IMR-90 (cell line): ENCODE data around the gene NOS1AP.

Experiments used
- CEBPB ChIP-seq: IDR thresholded peaks from 2 replicates; pipeline ENCODE4 v1.6.1; 2012; ENCODE audit warnings: low read depth, low read length, improper control_type of control experiment
- MXI1 ChIP-seq: IDR thresholded peaks from 2 replicates; pipeline ENCODE4 v1.6.1; 2012; ENCODE audit warnings: low read depth, mild to moderate bottlenecking, low read length, moderate library complexity, borderline replicate concordance
- NFE2L2 ChIP-seq: fragments of 150-350 bp; IDR thresholded peaks from 2 replicates; pipeline ENCODE4 v1.6.1; 2016; ENCODE audit warnings: low read depth, mild to moderate bottlenecking, low read length
- POLR2A ChIP-seq: IDR thresholded peaks from 2 replicates; pipeline ENCODE4 v1.6.1; 2012; ENCODE audit warnings: mild to moderate bottlenecking, low read depth, low read length
- RAD21 ChIP-seq: IDR thresholded peaks from 2 replicates; pipeline ENCODE4 v1.6.1; 2012; ENCODE audit warnings: low read length, improper control_type of control experiment
- RCOR1 ChIP-seq: IDR thresholded peaks from 2 replicates; pipeline ENCODE4 v1.6.1; 2012; ENCODE audit warnings: mild to moderate bottlenecking, low read length, improper control_type of control experiment; ENCODE audit not compliant: insufficient replicate concordance
- RFX5 ChIP-seq: IDR thresholded peaks from 2 replicates; pipeline ENCODE4 v1.8.0; 2012; ENCODE audit warnings: low read depth, mild to moderate bottlenecking, low read length, moderate library complexity
- SMC3 ChIP-seq: fragments of 150-350 bp; IDR thresholded peaks from 2 replicates; pipeline ENCODE4 v1.6.1; 2016; ENCODE audit warnings: low read depth, mild to moderate bottlenecking, antibody characterized with exemption, low read length, moderate library complexity
- TF ChIP-seq, protein P1 (sequence below): conservative IDR thresholded peaks from 2 replicates; pipeline ENCODE4 v1.5.1; 2012; ENCODE audit warnings: mild to moderate bottlenecking, low read depth, low read length, improper control_type of control experiment
- TF ChIP-seq, protein P2 (sequence below): fragments of 150-350 bp; IDR thresholded peaks from 2 replicates; pipeline ENCODE4 v1.6.1; 2016; ENCODE audit warnings: low read depth, mild to moderate bottlenecking, low read length, moderate library complexity, borderline replicate concordance
- TF ChIP-seq, protein P3 (sequence below): fragments of 150-350 bp; IDR thresholded peaks from 2 replicates; pipeline ENCODE4 v1.6.1; 2017; ENCODE audit warnings: mild to moderate bottlenecking, antibody characterized with exemption, low read length, low read depth

DNA sequence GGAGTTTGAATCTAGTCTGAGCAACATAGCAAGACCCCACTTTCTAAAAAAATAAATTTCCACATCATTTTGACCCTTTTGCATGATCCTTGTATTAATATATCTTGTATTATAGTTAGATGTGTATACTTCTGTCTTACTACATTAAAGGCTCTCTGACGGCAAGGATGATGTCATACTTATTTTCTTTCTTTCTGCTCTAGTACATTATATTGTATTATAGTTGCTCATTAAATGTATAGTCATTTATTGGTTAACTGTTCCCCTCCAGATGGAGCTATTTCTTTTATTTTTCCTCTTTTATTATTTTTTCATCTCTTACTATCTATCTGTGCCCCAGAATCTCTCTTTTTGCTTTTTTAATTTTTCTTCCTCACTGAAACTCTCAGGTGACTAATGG, 30.9 kb upstream of the NOS1AP start:
- TF ChIP-seq, protein P1, sequence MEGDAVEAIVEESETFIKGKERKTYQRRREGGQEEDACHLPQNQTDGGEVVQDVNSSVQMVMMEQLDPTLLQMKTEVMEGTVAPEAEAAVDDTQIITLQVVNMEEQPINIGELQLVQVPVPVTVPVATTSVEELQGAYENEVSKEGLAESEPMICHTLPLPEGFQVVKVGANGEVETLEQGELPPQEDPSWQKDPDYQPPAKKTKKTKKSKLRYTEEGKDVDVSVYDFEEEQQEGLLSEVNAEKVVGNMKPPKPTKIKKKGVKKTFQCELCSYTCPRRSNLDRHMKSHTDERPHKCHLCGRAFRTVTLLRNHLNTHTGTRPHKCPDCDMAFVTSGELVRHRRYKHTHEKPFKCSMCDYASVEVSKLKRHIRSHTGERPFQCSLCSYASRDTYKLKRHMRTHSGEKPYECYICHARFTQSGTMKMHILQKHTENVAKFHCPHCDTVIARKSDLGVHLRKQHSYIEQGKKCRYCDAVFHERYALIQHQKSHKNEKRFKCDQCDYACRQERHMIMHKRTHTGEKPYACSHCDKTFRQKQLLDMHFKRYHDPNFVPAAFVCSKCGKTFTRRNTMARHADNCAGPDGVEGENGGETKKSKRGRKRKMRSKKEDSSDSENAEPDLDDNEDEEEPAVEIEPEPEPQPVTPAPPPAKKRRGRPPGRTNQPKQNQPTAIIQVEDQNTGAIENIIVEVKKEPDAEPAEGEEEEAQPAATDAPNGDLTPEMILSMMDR: no peak
- TF ChIP-seq POLR2A (no peak), MXI1 (no peak), CEBPB (no peak), RCOR1 (no peak), NFE2L2 (no peak), RAD21 (no peak), SMC3 (no peak), RFX5 (no peak)
- TF ChIP-seq, protein P2, sequence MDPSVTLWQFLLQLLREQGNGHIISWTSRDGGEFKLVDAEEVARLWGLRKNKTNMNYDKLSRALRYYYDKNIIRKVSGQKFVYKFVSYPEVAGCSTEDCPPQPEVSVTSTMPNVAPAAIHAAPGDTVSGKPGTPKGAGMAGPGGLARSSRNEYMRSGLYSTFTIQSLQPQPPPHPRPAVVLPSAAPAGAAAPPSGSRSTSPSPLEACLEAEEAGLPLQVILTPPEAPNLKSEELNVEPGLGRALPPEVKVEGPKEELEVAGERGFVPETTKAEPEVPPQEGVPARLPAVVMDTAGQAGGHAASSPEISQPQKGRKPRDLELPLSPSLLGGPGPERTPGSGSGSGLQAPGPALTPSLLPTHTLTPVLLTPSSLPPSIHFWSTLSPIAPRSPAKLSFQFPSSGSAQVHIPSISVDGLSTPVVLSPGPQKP: no peak
- TF ChIP-seq, protein P3, sequence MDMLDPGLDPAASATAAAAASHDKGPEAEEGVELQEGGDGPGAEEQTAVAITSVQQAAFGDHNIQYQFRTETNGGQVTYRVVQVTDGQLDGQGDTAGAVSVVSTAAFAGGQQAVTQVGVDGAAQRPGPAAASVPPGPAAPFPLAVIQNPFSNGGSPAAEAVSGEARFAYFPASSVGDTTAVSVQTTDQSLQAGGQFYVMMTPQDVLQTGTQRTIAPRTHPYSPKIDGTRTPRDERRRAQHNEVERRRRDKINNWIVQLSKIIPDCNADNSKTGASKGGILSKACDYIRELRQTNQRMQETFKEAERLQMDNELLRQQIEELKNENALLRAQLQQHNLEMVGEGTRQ: no peak
